ENCODE data around the gene LRRC32. TPM values are rescaled to one million over a fixed set of nuclear protein-coding genes. Genes with fewer than 3 reads are reported as not detected.

LRRC32 gene
- total and polyA plus RNA-seq, 10 of the 15 experiments (the other 5 are each of a cell fraction or from before 2014, with no cell fraction given), result 0.56 to 20.8 (median 7.4) TPM

- FAIRE-seq (no peak), ATAC-seq (no peak), DNase-seq (ENCODE audit: low read depth, low spot score) (no peak)
- H3K4me1 ChIP-seq (ENCODE audit: control insufficient read depth, insufficient read depth, low read length), result peaks cover 13% of the 10 kb centered on the region
- no peak overlapping the region for H3K4me3 ChIP-seq
- WGBS (ENCODE audit: insufficient coverage, insufficient replicate concordance, low lambda C conversion rate, missing lambda C conversion rate), result 11% methylated on average over 3 of the region's 3 CpGs
- ChIA-PET POLR2A (no interaction called here), SMC1A (ENCODE audit: uncharacterized antibody, unreplicated experiment) (no interaction called here), CTCF (interaction anchor here (1.4 kb wide), 1 partner anchor 92 kb away, joined by 3 read pairs; no protein-coding TSS in a partner anchor), RAD21 (ENCODE audit: unreplicated experiment) (no interaction called here)
- no peak overlapping the region for H2AFZ ChIP-seq (ENCODE audit: control insufficient read depth, low read depth, low read length)
- peaks cover 0 to 9% of the 10 kb centered on the region in 2 experiments; a peak in 1 of 4 replicates for H3K27me3 ChIP-seq (replicated peaks in 1 of 2; ENCODE audit: control insufficient read depth in 2 of 2, insufficient read depth in 2 of 2, low read length in 1 of 2)
- no peaks in the 10 kb centered on the region for H3K79me2 ChIP-seq (ENCODE audit: control insufficient read depth, insufficient read depth, low read length)
- no TSS peak for BruUV-seq (replicated peaks)
- intact Hi-C loops (cut with micrococcal nuclease; ENCODE audit: unreplicated experiment), result no loop called here
- no peak overlapping the region for H3K9ac ChIP-seq (ENCODE audit: control insufficient read depth, insufficient read depth, low read length)
- in situ Hi-C loops (cut with MboI), result no loop called here
- no peaks in the 10 kb centered on the region; the same call in 1 of the 2 replicates for H4K20me1 ChIP-seq (ENCODE audit: control insufficient read depth, insufficient read depth)
- H3K9me3 ChIP-seq (replicated peaks; ENCODE audit: control insufficient read depth, insufficient read depth, low read length), result no peaks in the 10 kb centered on the region
- no peak overlapping the region for H3K27ac ChIP-seq (ENCODE audit: control insufficient read depth, insufficient read depth)
- no peaks in the 10 kb centered on the region for H3K36me3 ChIP-seq (ENCODE audit: control insufficient read depth in 2 of 2, insufficient read depth in 2 of 2, low read length in 1 of 2)
- H3K4me2 ChIP-seq (ENCODE audit: control insufficient read depth, insufficient read depth), result no peak overlapping the region
- TF ChIP-seq E2F4 (IDR thresholded peaks at IDR 0.05; ENCODE audit: low read depth, low read length) (no peak), HCFC1 (IDR thresholded peaks at IDR 0.05; ENCODE audit: low read length) (no peak), BCL3 (IDR thresholded peaks at IDR 0.05; ENCODE audit: borderline replicate concordance, insufficient read depth, low read depth, low read length, poor library complexity, severe bottlenecking) (no peak), NKRF (conservative IDR thresholded peaks at IDR 0.05) (no peak), ATF3 (IDR thresholded peaks at IDR 0.05; ENCODE audit: borderline replicate concordance, extremely low read depth, low read depth, low read length) (no peak), IRF4 (IDR thresholded peaks at IDR 0.05; ENCODE audit: low read depth, low read length) (no peak), RUNX3 (IDR thresholded peaks at IDR 0.05; ENCODE audit: low read length) (no peak), CBX3 (IDR thresholded peaks at IDR 0.05; ENCODE audit: borderline replicate concordance, low read depth) (no peak), CHD2 (IDR thresholded peaks at IDR 0.05; ENCODE audit: borderline replicate concordance, low read depth, low read length) (no peak), TCF12 (IDR thresholded peaks at IDR 0.05; ENCODE audit: low read depth, low read length) (no peak), SKIL (IDR thresholded peaks at IDR 0.05; ENCODE audit: low read depth, poor library complexity, severe bottlenecking) (no peak), MEF2A (IDR thresholded peaks at IDR 0.05; ENCODE audit: insufficient read depth, low read depth, low read length) (no peak), RAD51 (IDR thresholded peaks at IDR 0.05) (no peak), ATF2 (IDR thresholded peaks at IDR 0.05; ENCODE audit: low read length) (no peak), RB1 (IDR thresholded peaks at IDR 0.05; ENCODE audit: borderline replicate concordance) (no peak)
Observed at GRCh38 chr11:76690736-76691135, 20.2 kb upstream of the LRRC32 start.
